Neuronal stem cell (in vitro differentiated cells): ENCODE data around the gene KCNN3.

Experiments used
- DNase-seq: peaks from one replicate; pipeline ENCODE4 v3.0.0-alpha.2; 2013; ENCODE audit warnings: low spot score
- H2AFZ ChIP-seq: one replicate; pipeline ENCODE4 v1.6.1; 2013; ENCODE audit warnings: mild to moderate bottlenecking, low read length, inconsistent platforms
- H2AK5ac ChIP-seq: 2 replicates; pipeline ENCODE4 v1.6.1; 2013; ENCODE audit warnings: low read depth, mild to moderate bottlenecking, inconsistent platforms, low read length, moderate library complexity, mixed read lengths
- H2BK120ac ChIP-seq: 2 replicates; pipeline ENCODE4 v1.6.1; 2013; ENCODE audit warnings: low read depth, mild to moderate bottlenecking, inconsistent platforms, low read length, moderate library complexity, mixed read lengths
- H2BK12ac ChIP-seq: one replicate; pipeline ENCODE4 v1.6.1; 2013; ENCODE audit warnings: low read length, inconsistent platforms
- H2BK15ac ChIP-seq: 2 replicates; pipeline ENCODE4 v1.6.1; 2013; ENCODE audit warnings: mild to moderate bottlenecking, low read length, inconsistent platforms, mixed read lengths
- H2BK5ac ChIP-seq: one replicate; pipeline ENCODE4 v1.6.1; 2013; ENCODE audit warnings: inconsistent platforms, mild to moderate bottlenecking, low read length, moderate library complexity
- H3K14ac ChIP-seq: one replicate; pipeline ENCODE4 v1.6.1; 2013; ENCODE audit warnings: low read length, inconsistent platforms
- H3K18ac ChIP-seq: 2 replicates; pipeline ENCODE4 v1.6.1; 2013; ENCODE audit warnings: low read length, inconsistent platforms
- H3K23ac ChIP-seq: 2 replicates; pipeline ENCODE4 v1.6.1; 2013; ENCODE audit warnings: low read depth, mild to moderate bottlenecking, mixed read lengths, low read length, inconsistent platforms; ENCODE audit not compliant: poor library complexity
- H3K27ac ChIP-seq: replicated peaks from 3 replicates; pipeline ENCODE4 v1.5.1; 2013; ENCODE audit warnings: low read length, inconsistent platforms
- H3K27me3 ChIP-seq, 3 experiments: 2 replicates each; pipeline ENCODE4 v1.6.1; 2013; ENCODE audit warnings: low read length in 3 of 3, mild to moderate bottlenecking in 2 of 3, inconsistent platforms in 1 of 3, low read depth in 1 of 3, mixed read lengths in 1 of 3, moderate library complexity in 1 of 3; ENCODE audit not compliant: control insufficient read depth in 3 of 3, insufficient read depth in 3 of 3
- H3K36me3 ChIP-seq, 2 donors: replicated peaks in 1 of 2; 2 replicates each; pipeline ENCODE4 v1.6.1; 2013; ENCODE audit warnings: low read length in 2 of 2; ENCODE audit not compliant: control insufficient read depth in 2 of 2, insufficient read depth in 2 of 2
- H3K4ac ChIP-seq: 2 replicates; pipeline ENCODE4 v1.6.1; 2013; ENCODE audit warnings: inconsistent platforms, mild to moderate bottlenecking, low read length, moderate library complexity
- H3K4me1 ChIP-seq, 2 donors: 1 replicate in 1 of 2; 2 replicates in 1 of 2; pipeline ENCODE4 v1.6.1; 2013; ENCODE audit warnings: low read length in 2 of 2, low read depth in 1 of 2; ENCODE audit not compliant: control insufficient read depth in 2 of 2, insufficient read depth in 1 of 2
- H3K4me2 ChIP-seq: one replicate; pipeline ENCODE4 v1.6.1; 2013; ENCODE audit warnings: mild to moderate bottlenecking, low read length, inconsistent platforms; ENCODE audit not compliant: insufficient read depth, poor library complexity, severe bottlenecking
- H3K4me3 ChIP-seq, 2 donors: 2 replicates each; pipeline ENCODE4 v1.5.1; 2013; ENCODE audit warnings: low read length in 2 of 2, mild to moderate bottlenecking in 2 of 2, inconsistent platforms in 1 of 2, moderate library complexity in 1 of 2
- H3K79me1 ChIP-seq: one replicate; pipeline ENCODE4 v1.6.1; 2013; ENCODE audit warnings: low read depth, mild to moderate bottlenecking, inconsistent platforms, low read length, moderate library complexity
- H3K9ac ChIP-seq: one replicate; pipeline ENCODE4 v1.6.1; 2013; ENCODE audit warnings: mild to moderate bottlenecking, low read depth, low read length, inconsistent platforms; ENCODE audit not compliant: poor library complexity
- H3K9me3 ChIP-seq, 2 donors: replicated peaks in 1 of 2; 2 replicates each; pipeline versions ENCODE3 to v1.6.1; 2013; ENCODE audit warnings: low read length in 2 of 2, mild to moderate bottlenecking in 2 of 2, inconsistent platforms in 1 of 2, low read depth in 1 of 2, mixed read lengths in 1 of 2, moderate library complexity in 1 of 2; ENCODE audit not compliant: control insufficient read depth in 2 of 2, insufficient read depth in 1 of 2
- H4K8ac ChIP-seq: one replicate; pipeline ENCODE4 v1.6.1; 2013; ENCODE audit warnings: low read depth, mild to moderate bottlenecking, inconsistent platforms, low read length, moderate library complexity
- H4K91ac ChIP-seq: one replicate; pipeline ENCODE4 v1.6.1; 2013; ENCODE audit warnings: low read length, low read depth, mild to moderate bottlenecking, inconsistent platforms; ENCODE audit not compliant: poor library complexity
- WGBS, 2 donors: extraction: QIAGEN DNeasy Blood & Tissue Kit; methylation state at CpG; one replicate each; pipeline ENCODE4 v1.1.7; 2013; ENCODE audit warnings: missing lambda C conversion rate in 2 of 2, mixed read lengths in 1 of 2; ENCODE audit not compliant: insufficient read length in 2 of 2, insufficient replicate concordance in 1 of 2; ENCODE audit errors: extremely low coverage in 2 of 2; 5-methylcytosine and 5-hydroxymethylcytosine counted together

KCNN3 gene

GRCh38 chr1:154884869-154885701, 15.0 kb upstream of the KCNN3 start:
- H3K27me3 ChIP-seq = peaks cover 0 to 18% (median 0%) of the 10 kb centered on the region in 3 experiments
- no peak overlapping the region for H2AK5ac ChIP-seq
- H4K8ac ChIP-seq = no peak overlapping the region
- no CpG with 5 or more reads among the region's 6 CpGs for WGBS, 2 donors
- no peaks in the 10 kb centered on the region for H3K9me3 ChIP-seq
- H3K9ac ChIP-seq = no peak overlapping the region
- no peak overlapping the region for H2BK120ac ChIP-seq
- no peak overlapping the region for H3K4ac ChIP-seq
- no peak for DNase-seq
- H2BK5ac ChIP-seq = no peak overlapping the region
- no peak overlapping the region for H3K23ac ChIP-seq
- H3K4me1 ChIP-seq = peaks cover 3 to 13% of the 10 kb centered on the region in 2 donors
- H4K91ac ChIP-seq = no peak overlapping the region
- no peak overlapping the region for H2BK15ac ChIP-seq
- H2BK12ac ChIP-seq = no peak overlapping the region
- no peak overlapping the region for H3K4me3 ChIP-seq
- peak overlapping the region; percentile 24 for H2AFZ ChIP-seq
- H3K36me3 ChIP-seq = no peaks in the 10 kb centered on the region
- H3K79me1 ChIP-seq = no peaks in the 10 kb centered on the region
- no peak overlapping the region for H3K4me2 ChIP-seq
- H3K18ac ChIP-seq = no peak overlapping the region
- no peak overlapping the region for H3K14ac ChIP-seq
- no peak overlapping the region for H3K27ac ChIP-seq

- H3K4ac ChIP-seq = no peak overlapping the region
- H3K4me3 ChIP-seq = no peak overlapping the region
- H3K9me3 ChIP-seq = no peaks in the 10 kb centered on the region
- peaks cover 3 to 14% of the 10 kb centered on the region in 2 donors for H3K4me1 ChIP-seq
- no peaks in the 10 kb centered on the region for H3K36me3 ChIP-seq
- H3K79me1 ChIP-seq = no peaks in the 10 kb centered on the region
- DNase-seq = no peak
- H4K8ac ChIP-seq = no peak overlapping the region
- H3K18ac ChIP-seq = peak overlapping the region; percentile 25
- H3K9ac ChIP-seq = no peak overlapping the region
- peak overlapping the region; percentile 30 for H2AFZ ChIP-seq
- H2BK15ac ChIP-seq = no peak overlapping the region
- H3K4me2 ChIP-seq = no peak overlapping the region
- H2AK5ac ChIP-seq = peak overlapping the region; percentile 43
- H3K23ac ChIP-seq = no peak overlapping the region
- H3K27ac ChIP-seq = no peak overlapping the region
- no peak overlapping the region for H3K14ac ChIP-seq
- no peak overlapping the region for H4K91ac ChIP-seq
- H2BK12ac ChIP-seq = no peak overlapping the region
- H3K27me3 ChIP-seq = peaks cover 0 to 27% (median 0%) of the 10 kb centered on the region in 3 experiments
- no CpG with 5 or more reads among the region's 15 CpGs for WGBS, 2 donors
- no peak overlapping the region for H2BK5ac ChIP-seq
- no peak overlapping the region for H2BK120ac ChIP-seq
Observed at GRCh38 chr1:154883919-154884868, 14.1 kb upstream of the KCNN3 start.

- H3K79me1 ChIP-seq = no peaks in the 10 kb centered on the region
- H3K9ac ChIP-seq = no peak overlapping the region
- no peak overlapping the region for H2BK5ac ChIP-seq
- H2AFZ ChIP-seq = no peak overlapping the region
- no CpG with 5 or more reads among the region's 10 CpGs for WGBS, 2 donors
- H3K4me3 ChIP-seq = no peak overlapping the region
- peaks cover 5 to 19% of the 10 kb centered on the region in 2 donors for H3K4me1 ChIP-seq
- no peak overlapping the region for H4K91ac ChIP-seq
- H3K23ac ChIP-seq = no peak overlapping the region
- DNase-seq = no peak
- no peak overlapping the region for H3K4ac ChIP-seq
- H3K9me3 ChIP-seq = no peaks in the 10 kb centered on the region
- no peaks in the 10 kb centered on the region for H3K36me3 ChIP-seq
- no peak overlapping the region for H2BK15ac ChIP-seq
- peaks cover 0 to 34% (median 0%) of the 10 kb centered on the region in 3 experiments for H3K27me3 ChIP-seq
- H3K14ac ChIP-seq = no peak overlapping the region
- H3K27ac ChIP-seq = no peak overlapping the region
- no peak overlapping the region for H3K4me2 ChIP-seq
- H2BK120ac ChIP-seq = no peak overlapping the region
- H3K18ac ChIP-seq = no peak overlapping the region
- no peak overlapping the region for H2BK12ac ChIP-seq
- no peak overlapping the region for H4K8ac ChIP-seq
- H2AK5ac ChIP-seq = no peak overlapping the region
Observed at GRCh38 chr1:154881820-154882535, 11.9 kb upstream of the KCNN3 start.
